Activated CD8-positive, alpha-beta T cell treated with anti-CD3 and anti-CD28 coated beads for 36 hours (primary cell): ENCODE results near the gene VWA2. TPM values are rescaled to one million over a fixed set of nuclear protein-coding genes. Genes with fewer than 3 reads are reported as not detected.

Experiments
- ATAC-seq: fragments of 200-7000 bp; cut with Tn5 transposase; one replicate; pipeline ENCODE4 v1.10.0; 2021; ENCODE audit warnings: mild to moderate bottlenecking, moderate library complexity
- CTCF ChIA-PET: fragments of 350-600 bp; sonication (Branson Sonifier 250); formaldehyde crosslinking; loops from one replicate; lab custom pipeline; 2021; ENCODE audit warnings: antibody characterized with exemption; lab: Charles Lee
- POLR2A ChIA-PET: fragments of 350-600 bp; sonication (Branson Sonifier 250); formaldehyde crosslinking; loops from one replicate; lab custom pipeline; 2021; ENCODE audit warnings: antibody characterized with exemption; lab: Charles Lee
- DNase-seq: peaks from one replicate; pipeline ENCODE4 v3.0.0-alpha.2; 2020
- H3K27ac Mint-ChIP-seq: one replicate; pipeline ENCODE4 v1.8.0; 2021; ENCODE audit warnings: mild to moderate bottlenecking, mixed read lengths
- H3K27me3 Mint-ChIP-seq: one replicate; pipeline ENCODE4 v1.8.0; 2021; ENCODE audit warnings: mixed read lengths
- H3K36me3 Mint-ChIP-seq: one replicate; pipeline ENCODE4 v1.8.0; 2021; ENCODE audit warnings: low read depth, mixed read lengths
- H3K4me1 Mint-ChIP-seq: one replicate; pipeline ENCODE4 v1.8.0; 2021; ENCODE audit warnings: low read depth, mixed read lengths
- H3K4me3 Mint-ChIP-seq: one replicate; pipeline ENCODE4 v1.8.0; 2021; ENCODE audit warnings: mild to moderate bottlenecking, moderate library complexity, mixed read lengths
- H3K9me3 Mint-ChIP-seq: one replicate; pipeline ENCODE4 v1.8.0; 2021; ENCODE audit warnings: mixed read lengths
- CTCF ChIP-seq: fragments of 200-600 bp; IDR thresholded peaks from one replicate; pipeline ENCODE4 v1.8.0; 2022; ENCODE audit warnings: antibody characterized with exemption, mild to moderate bottlenecking
- intact Hi-C: fragments of 100-400 bp; cut with micrococcal nuclease; formaldehyde crosslinking; loops from one replicate; pipeline ENCODE4 v1.10.0; 2022
- total RNA-seq, 2 experiments: library from RNA; stranded (reverse); gene quantifications; one replicate each; pipeline ENCODE4 v1.2.3, GENCODE V29; 2021

The VWA2 gene
- total RNA-seq, 2 experiments from 2014 or later = not detected

- POLR2A ChIA-PET = no interaction called here
- intact Hi-C loops = no loop called here
- DNase-seq (peak; percentile 81), ATAC-seq (peak; percentile 95)
- peaks cover 5% of the 10 kb centered on the region for H3K27me3 Mint-ChIP-seq
- H3K4me3 Mint-ChIP-seq = no peak overlapping the region
- CTCF ChIA-PET = interaction anchor here (2.0 kb wide), 1 partner anchor 34 kb away, joined by 4 read pairs; no protein-coding TSS in a partner anchor
- H3K4me1 Mint-ChIP-seq = peaks cover 37% of the 10 kb centered on the region
- H3K9me3 Mint-ChIP-seq = no peaks in the 10 kb centered on the region
- peak overlapping the region; percentile 53 for H3K27ac Mint-ChIP-seq
- TF ChIP-seq CTCF = no peak
- H3K36me3 Mint-ChIP-seq = no peaks in the 10 kb centered on the region
Measured at GRCh38 chr10:114337510-114338462, 98.7 kb downstream of the VWA2 start.

DNA sequence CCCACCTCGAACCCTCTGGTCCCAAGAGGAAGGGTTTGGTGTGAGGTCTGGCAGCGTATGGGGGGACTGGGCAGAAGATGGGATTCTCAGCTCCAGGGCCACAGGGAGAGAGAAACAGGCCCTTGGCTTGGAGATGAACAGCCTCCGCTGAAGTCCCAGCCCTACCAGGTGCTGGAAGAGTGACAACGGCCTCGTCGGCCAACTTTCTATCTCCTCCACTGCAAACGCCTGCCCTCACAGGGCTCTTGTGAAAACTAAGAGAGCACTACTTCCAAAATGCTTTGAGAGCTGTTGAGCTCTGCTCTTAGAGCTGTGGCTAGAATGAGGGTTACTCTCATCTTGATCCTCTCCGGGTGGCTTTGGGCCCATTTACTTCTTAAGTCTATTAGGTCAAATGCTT, 101.8 kb downstream of the VWA2 start:
- ChIA-PET CTCF (interaction anchor here (0.6 to 1.3 kb wide), 2 partner anchors 37 to 72 kb away, joined by 3 to 4 read pairs; no protein-coding TSS in a partner anchor), POLR2A (no interaction called here)
- no peak for ATAC-seq

More for the DNA sequence above, 101.8 kb downstream of the VWA2 start:
- no peak for TF ChIP-seq CTCF
- no peak overlapping the region for H3K4me3 Mint-ChIP-seq
- intact Hi-C loops = no loop called here
- peaks cover 25% of the 10 kb centered on the region for H3K4me1 Mint-ChIP-seq
- no peak overlapping the region for H3K27ac Mint-ChIP-seq
- no peaks in the 10 kb centered on the region for H3K36me3 Mint-ChIP-seq
- peaks cover 2% of the 10 kb centered on the region for H3K27me3 Mint-ChIP-seq
- no peak for DNase-seq
- no peaks in the 10 kb centered on the region for H3K9me3 Mint-ChIP-seq

Other genes with a start within 250 kb of the VWA2 start
- gene ADRB1, start 195.4 kb upstream of the VWA2 start, total RNA-seq = under 1 TPM; 0.27 to 0.40 TPM
- 10 to 100 TPM; 10.5 to 11.6 TPM for gene CCDC186, start 65.1 kb upstream of the VWA2 start, total RNA-seq
- under 1 TPM; 0.05 to 0.16 TPM for gene TDRD1, start 59.9 kb upstream of the VWA2 start, total RNA-seq
- 1 to 10 TPM; 4.9 to 6.3 TPM for gene AFAP1L2, start 165.2 kb downstream of the VWA2 start, total RNA-seq